Measurements from ENCODE around the gene PLXDC2. TPM values are rescaled to one million over a fixed set of nuclear protein-coding genes. Genes with fewer than 3 reads are reported as not detected.

The PLXDC2 gene
- total RNA-seq, 1 experiment from 2014 or later, result 38.7 TPM

GRCh38 chr10:19913987-19914386 lies 97.8 kb downstream of the PLXDC2 start:
- peaks cover 18 to 21% of the 10 kb centered on the region in 2 experiments for H3K4me1 Mint-ChIP-seq

More at GRCh38 chr10:19913987-19914386, 97.8 kb downstream of the PLXDC2 start:
- no peak overlapping the region for H3K14ac ChIP-seq (ENCODE audit: insufficient read depth, low read length)
- no peaks in the 10 kb centered on the region; the same call in 1 of the 2 replicates for H3K79me2 ChIP-seq (ENCODE audit: insufficient read depth, low read length)
- Mint-ChIP-seq H3K27ac (no peak overlapping the region), H3K27me3 (ENCODE audit: low read depth) (no peaks in the 10 kb centered on the region), H3K4me3 (no peak overlapping the region), H3K36me3 (ENCODE audit: insufficient read depth in 1 of 3, low read depth in 3 of 3) (peaks cover 0 to 7% (median 4%) of the 10 kb centered on the region in 3 experiments; a peak in 3 of 7 replicates), H3K9me3 (peaks cover 0 to 7% of the 10 kb centered on the region in 2 experiments; a peak in 3 of 5 replicates)
- no peak for DNase-seq
- H2BK20ac ChIP-seq (ENCODE audit: low read depth, low read length, poor library complexity, severe bottlenecking), result no peak overlapping the region
- TF ChIP-seq CTCF (conservative IDR thresholded peaks at IDR 0.05), result no peak
- no peaks in the 10 kb centered on the region for H3K9me3 ChIP-seq (ENCODE audit: control insufficient read depth, low read depth, low read length)
- H2AFZ ChIP-seq (ENCODE audit: low read length), result no peak overlapping the region
- no peak overlapping the region for H2BK5ac ChIP-seq (ENCODE audit: insufficient read length, low read length)
- no peak overlapping the region for H3K9ac ChIP-seq (ENCODE audit: extremely low read depth, insufficient read length, low read length)
- no peak overlapping the region for H3K18ac ChIP-seq (ENCODE audit: insufficient read length, low read depth, low read length)
- no peak overlapping the region for H2BK15ac ChIP-seq (ENCODE audit: low read depth, low read length)
- no peak overlapping the region for H4K5ac ChIP-seq (ENCODE audit: insufficient read length, low read depth, low read length)
- no peaks in the 10 kb centered on the region for H4K20me1 ChIP-seq (ENCODE audit: control insufficient read depth, insufficient read depth, insufficient read length)
- H3K4me1 ChIP-seq (ENCODE audit: insufficient read depth, low read length), result peaks cover 7% of the 10 kb centered on the region
- no peak overlapping the region for H3K27ac ChIP-seq (ENCODE audit: insufficient read length, low read depth, low read length)
- H3K79me1 ChIP-seq (ENCODE audit: insufficient read depth, low read depth, low read length, poor library complexity, severe bottlenecking), result peaks cover 2% of the 10 kb centered on the region
- H4K91ac ChIP-seq (ENCODE audit: insufficient read length, low read depth, low read length), result no peak overlapping the region
- no peak overlapping the region for H3K56ac ChIP-seq (ENCODE audit: insufficient read length, low read depth, low read length)
- H4K8ac ChIP-seq (replicated peaks; ENCODE audit: insufficient read length, low read depth, low read length), result no peak overlapping the region
- no peaks in the 10 kb centered on the region for H3K27me3 ChIP-seq (ENCODE audit: insufficient read depth, low read length)
- no peak overlapping the region for H2AK5ac ChIP-seq (ENCODE audit: insufficient read length, low read length)
- no peak overlapping the region for H3T11ph ChIP-seq (ENCODE audit: low read length)
- H3K23me2 ChIP-seq (ENCODE audit: insufficient read length, low read depth, low read length, poor library complexity, severe bottlenecking), result no peaks in the 10 kb centered on the region
- no peak overlapping the region for H2BK120ac ChIP-seq (ENCODE audit: low read depth, low read length, poor library complexity, severe bottlenecking)
- H3K23ac ChIP-seq (ENCODE audit: insufficient read length, low read depth, low read length), result no peak overlapping the region
- H3K4me2 ChIP-seq (ENCODE audit: insufficient read depth, insufficient read length, low read length), result no peak overlapping the region
- no peak overlapping the region for H3K4ac ChIP-seq (ENCODE audit: low read depth, low read length)
- H2BK12ac ChIP-seq (ENCODE audit: insufficient read length, low read depth, low read length), result no peak overlapping the region

All from H9 (cell line).